HFF-Myc (cell line): Measurements from ENCODE around the gene ENKD1.

Experiments
- DNase-seq: peaks from one replicate; pipeline ENCODE4 v3.0.0-alpha.2; 2011; ENCODE audit warnings: low read depth; ENCODE audit errors: extremely low read depth
- H3K4me3 ChIP-seq: replicated peaks from 2 replicates; pipeline ENCODE4 v1.5.1; 2011; ENCODE audit warnings: low read depth, mild to moderate bottlenecking, control low read depth, low read length
- TF ChIP-seq, protein P1 (sequence below): IDR thresholded peaks from 2 replicates; pipeline ENCODE4 v1.5.1; 2012; ENCODE audit warnings: mild to moderate bottlenecking, low read depth, low read length, control low read depth; ENCODE audit errors: missing control alignments

Gene ENKD1

GRCh38 chr16:67664258-67664657 lies 2.3 kb downstream of the ENKD1 start:
- TF ChIP-seq, protein P1, sequence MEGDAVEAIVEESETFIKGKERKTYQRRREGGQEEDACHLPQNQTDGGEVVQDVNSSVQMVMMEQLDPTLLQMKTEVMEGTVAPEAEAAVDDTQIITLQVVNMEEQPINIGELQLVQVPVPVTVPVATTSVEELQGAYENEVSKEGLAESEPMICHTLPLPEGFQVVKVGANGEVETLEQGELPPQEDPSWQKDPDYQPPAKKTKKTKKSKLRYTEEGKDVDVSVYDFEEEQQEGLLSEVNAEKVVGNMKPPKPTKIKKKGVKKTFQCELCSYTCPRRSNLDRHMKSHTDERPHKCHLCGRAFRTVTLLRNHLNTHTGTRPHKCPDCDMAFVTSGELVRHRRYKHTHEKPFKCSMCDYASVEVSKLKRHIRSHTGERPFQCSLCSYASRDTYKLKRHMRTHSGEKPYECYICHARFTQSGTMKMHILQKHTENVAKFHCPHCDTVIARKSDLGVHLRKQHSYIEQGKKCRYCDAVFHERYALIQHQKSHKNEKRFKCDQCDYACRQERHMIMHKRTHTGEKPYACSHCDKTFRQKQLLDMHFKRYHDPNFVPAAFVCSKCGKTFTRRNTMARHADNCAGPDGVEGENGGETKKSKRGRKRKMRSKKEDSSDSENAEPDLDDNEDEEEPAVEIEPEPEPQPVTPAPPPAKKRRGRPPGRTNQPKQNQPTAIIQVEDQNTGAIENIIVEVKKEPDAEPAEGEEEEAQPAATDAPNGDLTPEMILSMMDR = no peak

GRCh38 chr16:67663877-67664222 lies 2.7 kb downstream of the ENKD1 start:
- no peak overlapping the region for H3K4me3 ChIP-seq
- DNase-seq = no peak
- TF ChIP-seq, protein P1 = no peak

More at GRCh38 chr16:67664258-67664657, 2.3 kb downstream of the ENKD1 start:
- no peak for DNase-seq
- no peak overlapping the region for H3K4me3 ChIP-seq

DNA sequence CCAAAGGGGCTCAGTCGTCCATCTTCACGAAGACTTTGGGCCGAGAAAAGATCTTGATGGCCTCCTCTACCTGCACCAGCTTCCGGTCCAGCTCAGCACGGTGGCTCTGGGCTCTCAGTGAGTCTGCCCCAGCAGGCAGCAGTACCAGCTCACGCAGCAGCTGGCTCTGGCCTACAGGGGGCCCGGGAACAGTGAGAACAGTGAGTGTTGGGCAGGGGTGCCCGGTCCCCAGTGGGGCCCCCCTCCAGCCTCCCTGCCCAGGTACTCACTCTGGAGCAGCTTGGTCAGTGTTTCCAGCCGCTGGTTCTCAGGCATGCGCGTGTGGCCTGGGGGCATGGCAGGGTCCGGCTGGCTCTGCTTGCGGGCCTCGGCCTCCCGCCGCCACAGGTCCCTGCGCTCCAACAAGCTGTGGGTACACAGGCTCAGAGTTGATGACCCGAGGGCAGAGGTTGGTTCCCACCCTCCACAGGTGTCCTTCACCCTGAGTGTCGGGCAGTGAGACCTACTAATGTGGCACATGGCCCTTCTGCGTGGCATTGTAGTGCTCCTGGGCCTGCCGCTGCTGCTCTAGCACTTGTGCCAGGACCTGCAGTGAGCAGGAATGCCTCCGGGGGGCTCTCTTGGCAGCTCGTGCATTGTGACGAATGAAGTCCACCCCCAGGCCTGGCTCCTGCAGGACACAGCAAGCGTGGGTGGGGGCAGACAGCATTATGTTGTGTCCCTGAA lies 3.2 kb downstream of the ENKD1 start:
- TF ChIP-seq, protein P1 = peak; percentile 20
- no peak overlapping the region for H3K4me3 ChIP-seq
- no peak for DNase-seq

GRCh38 chr16:67662653-67663010 lies 3.9 kb downstream of the ENKD1 start:
- H3K4me3 ChIP-seq = no peak overlapping the region
- TF ChIP-seq, protein P1 = no peak
- DNase-seq = no peak

GRCh38 chr16:67661886-67662652 lies 4.5 kb downstream of the ENKD1 start:
- TF ChIP-seq, protein P1 = no peak
- H3K4me3 ChIP-seq = no peak overlapping the region
- no peak for DNase-seq

- H3K4me3 ChIP-seq = peak overlapping the region; percentile 82
- TF ChIP-seq, protein P1 = no peak
- DNase-seq = no peak
These were observed 5.3 kb downstream of the ENKD1 start for GRCh38 chr16:67661101-67661761.
